HFFc6 (cell line): ENCODE measurements around the gene STAB1. TPM values are rescaled to one million over a fixed set of nuclear protein-coding genes. Genes with fewer than 3 reads are reported as not detected.

Source experiments
- DNase-seq: peaks from one replicate; pipeline ENCODE4 v3.0.0-alpha.2; 2018
- H3K27ac Mint-ChIP-seq: 2 replicates; pipeline ENCODE4 v1.8.0; 2020; ENCODE audit warnings: mild to moderate bottlenecking, mixed read lengths
- H3K27me3 Mint-ChIP-seq: 2 replicates; pipeline ENCODE4 v1.8.0; 2021; ENCODE audit warnings: mild to moderate bottlenecking, moderate library complexity, mixed read lengths; ENCODE audit not compliant: insufficient read depth
- H3K36me3 Mint-ChIP-seq: 2 replicates; pipeline ENCODE4 v1.8.0; 2021; ENCODE audit warnings: low read depth, mixed read lengths
- H3K4me1 Mint-ChIP-seq: 2 replicates; pipeline ENCODE4 v1.8.0; 2020; ENCODE audit warnings: low read depth, mixed read lengths
- H3K4me3 Mint-ChIP-seq: 2 replicates; pipeline ENCODE4 v1.8.0; 2020; ENCODE audit warnings: mild to moderate bottlenecking, moderate library complexity, mixed read lengths
- H3K9me3 Mint-ChIP-seq: 2 replicates; pipeline ENCODE4 v1.8.0; 2020; ENCODE audit warnings: mild to moderate bottlenecking, mixed read lengths
- total RNA-seq, 6 experiments: library from RNA; stranded (reverse); fragmentation: NEBNext Ultra II Directional; extraction: Animal tissue kit (Norgen Biotek cat#: 25700); gene quantifications; 2 replicates in 1 of 6; 3 replicates in 5 of 6; pipeline ENCODE4 v1.2.3, GENCODE V29; 2021
- TF ChIP-seq, protein P1 (sequence below): fragments of 200-600 bp; sonication (generic); IDR thresholded peaks from 2 replicates; pipeline ENCODE4 v1.5.0; 2021; ENCODE audit warnings: antibody characterized with exemption, mild to moderate bottlenecking

STAB1 gene
- total RNA-seq, 6 experiments from 2014 or later, result not detected

DNA sequence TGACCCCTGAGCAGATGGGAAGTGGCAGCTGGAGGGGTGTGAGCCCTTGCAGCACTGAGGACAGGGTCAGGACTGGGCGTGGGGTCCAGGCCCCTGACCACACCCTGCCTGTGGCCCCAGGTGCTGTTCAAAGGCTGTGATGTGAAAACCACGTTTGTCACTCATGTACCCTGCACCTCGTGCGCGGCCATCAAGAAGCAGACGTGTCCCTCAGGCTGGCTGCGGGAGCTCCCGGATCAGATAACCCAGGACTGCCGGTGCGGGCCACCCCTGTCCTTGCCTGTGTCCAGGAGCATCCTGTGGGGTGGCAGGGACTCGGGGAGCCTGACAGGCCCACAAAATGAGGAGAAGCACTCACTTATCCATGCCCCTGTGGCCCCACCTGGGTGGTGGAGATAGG is 5.9 kb downstream of the STAB1 start:
- DNase-seq, result no peak
- H3K27me3 Mint-ChIP-seq, result peaks cover 5% of the 10 kb centered on the region; the same call in 1 of the 2 replicates
- H3K4me3 Mint-ChIP-seq, result no peak overlapping the region
- H3K36me3 Mint-ChIP-seq, result no peaks in the 10 kb centered on the region
- peaks cover 10% of the 10 kb centered on the region for H3K4me1 Mint-ChIP-seq
- no peaks in the 10 kb centered on the region for H3K9me3 Mint-ChIP-seq
- TF ChIP-seq, protein P1, sequence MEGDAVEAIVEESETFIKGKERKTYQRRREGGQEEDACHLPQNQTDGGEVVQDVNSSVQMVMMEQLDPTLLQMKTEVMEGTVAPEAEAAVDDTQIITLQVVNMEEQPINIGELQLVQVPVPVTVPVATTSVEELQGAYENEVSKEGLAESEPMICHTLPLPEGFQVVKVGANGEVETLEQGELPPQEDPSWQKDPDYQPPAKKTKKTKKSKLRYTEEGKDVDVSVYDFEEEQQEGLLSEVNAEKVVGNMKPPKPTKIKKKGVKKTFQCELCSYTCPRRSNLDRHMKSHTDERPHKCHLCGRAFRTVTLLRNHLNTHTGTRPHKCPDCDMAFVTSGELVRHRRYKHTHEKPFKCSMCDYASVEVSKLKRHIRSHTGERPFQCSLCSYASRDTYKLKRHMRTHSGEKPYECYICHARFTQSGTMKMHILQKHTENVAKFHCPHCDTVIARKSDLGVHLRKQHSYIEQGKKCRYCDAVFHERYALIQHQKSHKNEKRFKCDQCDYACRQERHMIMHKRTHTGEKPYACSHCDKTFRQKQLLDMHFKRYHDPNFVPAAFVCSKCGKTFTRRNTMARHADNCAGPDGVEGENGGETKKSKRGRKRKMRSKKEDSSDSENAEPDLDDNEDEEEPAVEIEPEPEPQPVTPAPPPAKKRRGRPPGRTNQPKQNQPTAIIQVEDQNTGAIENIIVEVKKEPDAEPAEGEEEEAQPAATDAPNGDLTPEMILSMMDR, result no peak
- H3K27ac Mint-ChIP-seq, result no peak overlapping the region

DNA sequence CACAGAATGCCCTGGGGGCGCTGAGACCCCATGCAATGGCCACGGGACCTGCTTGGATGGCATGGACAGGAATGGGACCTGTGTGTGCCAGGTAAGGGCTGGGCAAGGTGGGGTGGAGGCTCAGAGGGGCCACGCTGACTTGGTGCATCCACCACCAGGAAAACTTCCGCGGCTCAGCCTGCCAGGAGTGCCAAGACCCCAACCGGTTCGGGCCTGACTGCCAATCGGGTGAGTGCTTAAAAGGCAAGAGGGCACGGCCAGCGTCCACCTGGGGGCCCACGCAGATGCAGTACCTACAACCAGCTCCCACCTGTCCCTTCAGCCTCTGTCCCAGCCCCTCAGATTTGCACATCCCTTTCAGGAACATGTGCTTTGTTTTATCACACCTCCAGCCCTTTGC is 6.9 kb downstream of the STAB1 start:
- DNase-seq, result no peak
- Mint-ChIP-seq H3K36me3 (no peaks in the 10 kb centered on the region), H3K27me3 (peaks cover 6% of the 10 kb centered on the region; the same call in 1 of the 2 replicates), H3K4me1 (peaks cover 10% of the 10 kb centered on the region), H3K9me3 (no peaks in the 10 kb centered on the region), H3K27ac (no peak overlapping the region), H3K4me3 (no peak overlapping the region)
- TF ChIP-seq, protein P1, result no peak

DNA sequence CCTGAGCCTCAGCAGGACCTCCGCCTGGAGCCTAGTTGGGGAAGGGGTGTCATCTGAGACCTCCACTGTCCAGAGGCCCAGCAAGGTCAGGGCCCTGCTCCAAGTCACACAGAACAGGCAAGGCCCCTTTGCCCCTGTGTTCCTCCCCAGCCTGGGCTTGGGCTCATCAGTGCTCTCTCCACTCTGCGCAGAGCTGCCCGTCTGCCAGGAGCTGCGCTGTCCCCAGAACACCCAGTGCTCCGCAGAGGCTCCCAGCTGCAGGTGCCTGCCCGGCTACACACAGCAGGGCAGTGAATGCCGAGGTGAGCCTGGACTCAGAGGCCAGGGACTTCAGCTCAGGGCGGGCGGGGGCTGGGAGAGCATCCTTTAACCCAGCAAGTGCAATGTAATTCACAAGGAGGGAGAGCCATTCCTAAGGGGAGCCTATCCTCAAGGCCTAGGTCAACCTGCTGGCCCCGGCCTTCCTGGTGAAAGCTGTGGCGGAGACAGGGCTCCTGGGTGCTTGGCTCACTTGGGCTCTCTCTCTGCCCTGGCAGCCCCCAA is 7.7 kb downstream of the STAB1 start:
- no peak overlapping the region for H3K4me3 Mint-ChIP-seq
- H3K27ac Mint-ChIP-seq, result no peak overlapping the region
- peaks cover 9% of the 10 kb centered on the region for H3K27me3 Mint-ChIP-seq
- no peaks in the 10 kb centered on the region for H3K36me3 Mint-ChIP-seq
- DNase-seq, result no peak
- H3K4me1 Mint-ChIP-seq, result peaks cover 17% of the 10 kb centered on the region
- TF ChIP-seq, protein P1, result no peak
- no peaks in the 10 kb centered on the region for H3K9me3 Mint-ChIP-seq

DNA sequence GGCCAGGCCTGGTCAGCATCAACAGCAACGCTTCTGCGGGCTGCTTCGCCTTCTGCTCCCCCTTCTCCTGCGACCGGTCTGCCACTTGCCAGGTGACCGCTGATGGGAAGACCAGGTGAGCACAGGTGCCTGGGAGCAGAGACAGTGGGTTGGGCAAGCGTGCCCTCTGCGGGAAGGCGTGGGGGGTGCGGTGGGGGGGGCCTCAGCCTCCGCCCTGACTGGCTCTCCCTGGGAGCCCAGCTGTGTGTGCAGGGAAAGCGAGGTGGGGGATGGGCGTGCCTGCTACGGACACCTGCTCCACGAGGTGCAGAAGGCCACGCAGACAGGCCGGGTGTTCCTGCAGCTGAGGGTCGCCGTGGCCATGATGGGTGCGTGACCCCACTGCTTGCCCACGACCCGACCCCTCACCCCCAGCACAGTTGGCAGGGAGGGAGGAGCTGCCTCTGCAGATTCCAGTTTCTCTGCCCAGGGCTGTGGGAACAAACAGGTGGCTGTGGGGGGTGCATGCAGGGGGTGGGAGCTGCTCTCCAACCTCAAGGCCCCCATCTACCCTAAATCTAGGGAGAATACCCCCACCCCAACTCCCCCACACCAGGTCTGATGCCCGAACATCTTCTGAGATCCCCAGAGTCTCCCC is 8.8 kb downstream of the STAB1 start:
- Mint-ChIP-seq H3K27me3 (peaks cover 9% of the 10 kb centered on the region), H3K4me3 (no peak overlapping the region), H3K9me3 (no peaks in the 10 kb centered on the region), H3K4me1 (peaks cover 8% of the 10 kb centered on the region), H3K36me3 (no peaks in the 10 kb centered on the region), H3K27ac (no peak overlapping the region)
- DNase-seq, result no peak
- TF ChIP-seq, protein P1, result no peak

DNA sequence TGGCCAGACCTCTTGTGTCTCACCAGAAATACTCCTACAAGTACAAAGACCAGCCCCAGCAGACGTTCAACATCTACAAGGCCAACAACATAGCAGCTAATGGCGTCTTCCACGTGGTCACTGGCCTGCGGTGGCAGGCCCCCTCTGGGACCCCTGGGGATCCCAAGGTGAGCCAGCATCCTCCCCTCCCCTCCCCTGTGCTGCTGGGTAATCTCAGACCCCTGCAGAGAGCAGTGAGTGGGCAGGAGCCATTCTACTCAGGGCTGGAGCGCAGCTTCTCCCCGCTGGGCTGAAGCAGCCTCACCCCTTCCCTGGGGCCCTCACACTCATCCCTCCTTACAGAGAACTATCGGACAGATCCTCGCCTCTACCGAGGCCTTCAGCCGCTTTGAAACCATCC is 9.8 kb downstream of the STAB1 start:
- no peak for DNase-seq
- TF ChIP-seq, protein P1, result no peak
- Mint-ChIP-seq H3K27ac (no peak overlapping the region), H3K9me3 (no peaks in the 10 kb centered on the region), H3K36me3 (no peaks in the 10 kb centered on the region), H3K4me1 (peaks cover 8% of the 10 kb centered on the region), H3K4me3 (no peak overlapping the region), H3K27me3 (peaks cover 11% of the 10 kb centered on the region)
